Measurements from ENCODE around the gene ZFC3H1.

- TF ChIP-seq POLR2A (IDR thresholded peaks at IDR 0.05; ENCODE audit: low read depth, low read length) (no peak), POLR2AphosphoS5 (IDR thresholded peaks at IDR 0.05; ENCODE audit: low read depth, low read length) (no peak), TAF1 (IDR thresholded peaks at IDR 0.05; ENCODE audit: low read depth, low read length) (no peak)
Observed at GRCh38 chr12:71582925-71583324, 80.7 kb downstream of the ZFC3H1 start.

All from GM12891 (cell line).